Spleen (tissue), 11 donors: ENCODE data around the gene PNMA6E. TPM values are rescaled to one million over a fixed set of nuclear protein-coding genes. Genes with fewer than 3 reads are reported as not detected.

ENCODE experiments used
- DNase-seq: peaks from one replicate; pipeline ENCODE4 v3.0.0-alpha.2; 2020
- H3K27ac ChIP-seq, 8 donors: fragments of 200-600 bp; sonication (generic) in 7 of 8; 1 replicate in 4 of 8; 2 replicates in 4 of 8; pipeline versions ENCODE4 v1.5.0 to v1.8.0; 2016 to 2021; ENCODE audit warnings: inconsistent platforms in 4 of 8, mild to moderate bottlenecking in 4 of 8, moderate library complexity in 1 of 8
- H3K27me3 ChIP-seq, 7 donors: fragments of 200-600 bp; sonication (generic) in 6 of 7; replicated peaks in 1 of 7; 1 replicate in 4 of 7; 2 replicates in 3 of 7; pipeline versions ENCODE4 v1.5.0 to v1.8.0; 2016 to 2021; ENCODE audit warnings: inconsistent platforms in 3 of 7, mild to moderate bottlenecking in 1 of 7
- H3K36me3 ChIP-seq, 6 donors: fragments of 200-600 bp; sonication (generic) in 5 of 6; 1 replicate in 4 of 6; 2 replicates in 2 of 6; pipeline versions ENCODE4 v1.5.0 to v1.8.0; 2016 to 2021; ENCODE audit warnings: inconsistent platforms in 2 of 6
- H3K4me1 ChIP-seq, 6 donors: fragments of 200-600 bp; sonication (generic) in 5 of 6; 1 replicate in 3 of 6; 2 replicates in 3 of 6; pipeline versions ENCODE4 v1.5.0 to v1.8.0; 2016 to 2021; ENCODE audit warnings: inconsistent platforms in 3 of 6
- H3K4me3 ChIP-seq, 8 donors: fragments of 200-600 bp; sonication (generic) in 7 of 8; 1 replicate in 4 of 8; 2 replicates in 4 of 8; pipeline versions ENCODE4 v1.5.0 to v1.8.0; 2016 to 2021; ENCODE audit warnings: inconsistent platforms in 4 of 8, mild to moderate bottlenecking in 4 of 8, moderate library complexity in 2 of 8
- H3K9me3 ChIP-seq, 8 donors: fragments of 200-600 bp; sonication (generic) in 7 of 8; 1 replicate in 4 of 8; 2 replicates in 4 of 8; pipeline versions ENCODE4 v1.5.0 to v1.8.0; 2016 to 2021; ENCODE audit warnings: inconsistent platforms in 4 of 8
- CTCF ChIP-seq, 11 experiments: fragments of 200-600 bp in 7 of 11; fragments of 450-650 bp in 4 of 11; sonication (generic) in 4 of 11; IDR thresholded peaks in 8 of 11; conservative IDR thresholded peaks in 3 of 11; 1 replicate in 7 of 11; 2 replicates in 4 of 11; pipeline versions ENCODE4 v1.4.0 to v1.8.0; 2016 to 2021; ENCODE audit warnings: antibody characterized with exemption in 11 of 11, inconsistent platforms in 4 of 11, mild to moderate bottlenecking in 1 of 11
- POLR2A ChIP-seq, 3 donors: fragments of 450-650 bp; IDR thresholded peaks; one replicate each; pipeline ENCODE4 v1.5.1; 2017; ENCODE audit warnings: antibody characterized with exemption in 3 of 3, mild to moderate bottlenecking in 1 of 3
- POLR2AphosphoS5 ChIP-seq, 3 donors: sonication (generic); formaldehyde crosslinking; IDR thresholded peaks; one replicate each; pipeline ENCODE4 v1.5.1; 2017; ENCODE audit warnings: antibody characterized with exemption in 3 of 3
- WGBS, 5 donors: extraction: QIAGEN DNeasy Blood & Tissue Kit in 3 of 5; methylation state at CpG; one replicate each; pipeline versions ENCODE4 v1.1.5 to v1.1.7; 2013 to 2018; 5-methylcytosine and 5-hydroxymethylcytosine counted together
- intact Hi-C: fragments of 100-400 bp; cut with DNase I; formaldehyde crosslinking; loops from one replicate; pipeline ENCODE4 v1.15.0; 2023; ENCODE audit warnings: low total_unique reads
- polyA plus RNA-seq, 3 donors: library from polyadenylated mRNA; stranded (reverse); fragments of 200-250 nt; gene quantifications; one replicate each; pipeline ENCODE4 v1.2.1, GENCODE V29; 2013
- total RNA-seq, 7 donors: library from RNA; depleted of rRNA in 3 of 7; stranded (reverse); fragments of >200 nt in 3 of 7; fragmentation: NEBNext Ultra II Directional in 4 of 7; extraction: Animal tissue kit (Norgen Biotek cat#: 25700) in 4 of 7; gene quantifications; one replicate each; pipeline versions ENCODE4 v1.1.0 to v1.2.1, GENCODE V29; 2016 to 2021
- donor health status: healthy with polysubstance abuse.
- donor health status: DM: no; HTN: no; CAD: no; lungs with moderate emphysema.
- donor health status: DM: no; HTN: no; CAD: no.
- donor health status: Bipolar disorder and iron deficiency.
- donor health status: healthy.
- donor health status: DM: no; HTN: no; CAD: no.
- donor health status: DM: yes; HTN: yes; CAD: no.

The PNMA6E gene
- total and polyA plus RNA-seq, 10 donors: not detected

GRCh38 chrX:153446636-153446936 is 45.4 kb upstream of the PNMA6E start:
- H3K4me1 ChIP-seq: no peaks in the 10 kb centered on the region
- H3K36me3 ChIP-seq: peaks cover 0 to 43% (median 5%) of the 10 kb centered on the region in 6 donors
- DNase-seq: no peak
- H3K27ac ChIP-seq: no peak overlapping the region
- 72 to 81% (median 79%) methylated on average over 5 to 10 of the region's 10 CpGs; no CpG with 5 or more reads in 1 of the 5 donors for WGBS, 5 donors
- no peak for TF ChIP-seq POLR2AphosphoS5 (IDR thresholded peaks at IDR 0.05)
- intact Hi-C loops: no loop called here
- no peaks in the 10 kb centered on the region for H3K27me3 ChIP-seq
- no peak overlapping the region for H3K4me3 ChIP-seq
- no peaks in the 10 kb centered on the region for H3K9me3 ChIP-seq

- intact Hi-C loops: no loop called here
- 73 to 84% (median 82%) methylated on average over 12 to 30 of the region's 30 CpGs for WGBS, 5 donors
- DNase-seq: peak; percentile 72
Observed at GRCh38 chrX:153445856-153446635, 44.9 kb upstream of the PNMA6E start, which contains the start of gene TREX2. Gene TREX2, minus strand, starts transcription at chrX:153446056. Its CDS starts 626 bp downstream, at chrX:153445430.

GRCh38 chrX:153445106-153445855 is 44.1 kb upstream of the PNMA6E start:
- Histone ChIP-seq H3K27ac (no peak overlapping the region), H3K9me3 (no peaks in the 10 kb centered on the region), H3K36me3 (peaks cover 0 to 30% (median 4%) of the 10 kb centered on the region in 6 donors), H3K27me3 (no peaks in the 10 kb centered on the region), H3K4me1 (no peaks in the 10 kb centered on the region), H3K4me3 (no peak overlapping the region)
- DNase-seq: no peak
- WGBS, 5 donors: 83 to 94% (median 90%) methylated on average over 11 to 35 of the region's 35 CpGs
- intact Hi-C loops: no loop called here
- TF ChIP-seq POLR2AphosphoS5 (IDR thresholded peaks at IDR 0.05) (no peak), POLR2A (IDR thresholded peaks at IDR 0.05) (no peak), CTCF (IDR thresholded peaks at IDR 0.05 in 8 of 11, conservative IDR thresholded peaks at IDR 0.05 in 3 of 11) (no peak)

More at GRCh38 chrX:153445856-153446635, 44.9 kb upstream of the PNMA6E start, which contains the start of gene TREX2:
- Histone ChIP-seq H3K27me3 (no peaks in the 10 kb centered on the region), H3K9me3 (no peaks in the 10 kb centered on the region), H3K4me1 (no peaks in the 10 kb centered on the region), H3K4me3 (no peak within 1 kb of the TSS), H3K27ac (no peak within 1 kb of the TSS), H3K36me3 (peaks cover 0 to 37% (median 4%) of the 10 kb centered on the region in 6 donors)
- TF ChIP-seq CTCF (IDR thresholded peaks at IDR 0.05 in 8 of 11, conservative IDR thresholded peaks at IDR 0.05 in 3 of 11) (no peak), POLR2AphosphoS5 (IDR thresholded peaks at IDR 0.05) (no peak), POLR2A (IDR thresholded peaks at IDR 0.05) (no peak)

- no peak for TF ChIP-seq POLR2A (IDR thresholded peaks at IDR 0.05)
- TF ChIP-seq POLR2AphosphoS5 (IDR thresholded peaks at IDR 0.05): no peak
- no peak for TF ChIP-seq CTCF (IDR thresholded peaks at IDR 0.05 in 8 of 11, conservative IDR thresholded peaks at IDR 0.05 in 3 of 11)
- no peaks in the 10 kb centered on the region for H3K27me3 ChIP-seq
- H3K9me3 ChIP-seq: peaks cover 0 to 5% (median 0%) of the 10 kb centered on the region in 8 donors
- H3K4me3 ChIP-seq: no peak overlapping the region
- 88 to 94% (median 91%) methylated on average over 24 to 37 of the region's 37 CpGs; no CpG with 5 or more reads in 1 of the 5 donors for WGBS, 5 donors
- peaks cover 0 to 22% (median 4%) of the 10 kb centered on the region in 6 donors for H3K36me3 ChIP-seq
- no peaks in the 10 kb centered on the region for H3K4me1 ChIP-seq
- H3K27ac ChIP-seq: no peak overlapping the region
- intact Hi-C loops: no loop called here
- no peak for DNase-seq
Observed at GRCh38 chrX:153444333-153445011, 43.3 kb upstream of the PNMA6E start.
